Hematopoietic multipotent progenitor cell treated with erythropoietin and hydrocortisone succinate and interleukin-3 and kit ligand, for 8 days (in vitro differentiated cells): ENCODE results near the gene ATP4B.
"Not testable (repeated sequence)": the region's sequence is repeated elsewhere in the genome, so short reads cannot be mapped to it uniquely, and the experiment has no call there.

ENCODE experiments used
- DNase-seq: peaks from one replicate; pipeline ENCODE4 v3.0.0-alpha.2; 2015

The ATP4B gene

GRCh38 chr13:113639616-113640262, 18.3 kb downstream of the ATP4B start:
- no peak for DNase-seq

GRCh38 chr13:113638806-113639205, 19.2 kb downstream of the ATP4B start:
- DNase-seq = no peak

- no peak for DNase-seq
These were observed 19.7 kb downstream of the ATP4B start for GRCh38 chr13:113638173-113638746.

GRCh38 chr13:113637262-113638160, 20.5 kb downstream of the ATP4B start:
- DNase-seq = no peak

- DNase-seq = no peak
These were observed 21.6 kb downstream of the ATP4B start for GRCh38 chr13:113636266-113636963.

- no peak for DNase-seq
These were observed 22.3 kb downstream of the ATP4B start for GRCh38 chr13:113635709-113636108.

GRCh38 chr13:113635048-113635420, 23.0 kb downstream of the ATP4B start:
- DNase-seq = no peak

GRCh38 chr13:113634279-113635047, 23.5 kb downstream of the ATP4B start:
- DNase-seq = no peak

- DNase-seq = no peak
These were observed 24.5 kb downstream of the ATP4B start for GRCh38 chr13:113633485-113633873.

GRCh38 chr13:113632706-113633484, 25.1 kb downstream of the ATP4B start:
- DNase-seq = no peak

GRCh38 chr13:113631341-113632095, 26.5 kb downstream of the ATP4B start:
- no peak for DNase-seq

GRCh38 chr13:113630804-113631203, 27.2 kb downstream of the ATP4B start:
- DNase-seq = no peak

GRCh38 chr13:113630296-113630695, 27.7 kb downstream of the ATP4B start:
- no peak for DNase-seq

- no peak for DNase-seq
These were observed 28.1 kb downstream of the ATP4B start for GRCh38 chr13:113629866-113630265.

- DNase-seq = no peak
These were observed 29.4 kb downstream of the ATP4B start for GRCh38 chr13:113628291-113629270.

- no peak for DNase-seq
These were observed 30.9 kb downstream of the ATP4B start for GRCh38 chr13:113627136-113627535.

GRCh38 chr13:113625965-113626721, 31.9 kb downstream of the ATP4B start:
- no peak for DNase-seq

GRCh38 chr13:113624640-113625304, 33.2 kb downstream of the ATP4B start:
- DNase-seq = not testable (repeated sequence)
